Astrocyte of the cerebellum (primary cell): ENCODE measurements around the gene WTAP.

Experiments
- DNase-seq: peaks from one replicate; pipeline ENCODE4 v3.0.0-alpha.2; 2011; ENCODE audit warnings: low read depth
- H3K4me3 ChIP-seq: 2 replicates; pipeline ENCODE4 v1.5.1; 2011; ENCODE audit warnings: mild to moderate bottlenecking, low read depth, low read length, moderate library complexity
- CTCF ChIP-seq: IDR thresholded peaks from 2 replicates; pipeline ENCODE4 v1.5.1; 2012; ENCODE audit warnings: low read length, low read depth, moderate library complexity, mild to moderate bottlenecking; ENCODE audit errors: missing control alignments
- in situ Hi-C: cut with HindIII; loops from 2 replicates; pipeline ENCODE4 v1.10.0; 2017; ENCODE audit warnings: low sequenced_read_pairs

WTAP gene

GRCh38 chr6:159777240-159777904, 50.1 kb downstream of the WTAP start:
- TF ChIP-seq CTCF: no peak
- in situ Hi-C loops: no loop called here
- H3K4me3 ChIP-seq: no peak overlapping the region
- DNase-seq: no peak

GRCh38 chr6:159778131-159778530, 50.8 kb downstream of the WTAP start:
- no peak for DNase-seq
- no peak overlapping the region for H3K4me3 ChIP-seq
- no peak for TF ChIP-seq CTCF
- in situ Hi-C loops: no loop called here

GRCh38 chr6:159778542-159779103, 51.3 kb downstream of the WTAP start:
- no peak for DNase-seq
- in situ Hi-C loops: no loop called here

GRCh38 chr6:159788276-159788675, 61.0 kb downstream of the WTAP start:
- no peak for DNase-seq
- in situ Hi-C loops: no loop called here
- TF ChIP-seq CTCF: no peak
- H3K4me3 ChIP-seq: peak overlapping the region; percentile 87

More at GRCh38 chr6:159778542-159779103, 51.3 kb downstream of the WTAP start:
- H3K4me3 ChIP-seq: no peak overlapping the region
- TF ChIP-seq CTCF: no peak

- no peak for DNase-seq
- in situ Hi-C loops: no loop called here
- peak overlapping the region; percentile 87 for H3K4me3 ChIP-seq
- TF ChIP-seq CTCF: no peak
Observed at GRCh38 chr6:159788753-159789376, 61.6 kb downstream of the WTAP start.

- in situ Hi-C loops: no loop called here
- no peak for TF ChIP-seq CTCF
- DNase-seq: peak; percentile 99
- H3K4me3 ChIP-seq: peak within 1 kb of the TSS; percentile 87
Observed at GRCh38 chr6:159789377-159790148, 62.3 kb downstream of the WTAP start, which contains the start of gene TCP1. TSS of gene TCP1 (minus strand) at chr6:159789602. CDS start at chr6:159789468, 134 bp downstream.
